ENCODE measurements around the gene AP5Z1. TPM values are rescaled to one million over a fixed set of nuclear protein-coding genes. Genes with fewer than 3 reads are reported as not detected.

Gene AP5Z1
- total RNA-seq, 1 donor from 2014 or later: 18.0 TPM

GRCh38 chr7:4823441-4824119 lies 48.2 kb downstream of the AP5Z1 start:
- no peak for ATAC-seq

- ATAC-seq: no peak
These were observed 48.8 kb downstream of the AP5Z1 start for GRCh38 chr7:4824120-4824775.

DNA sequence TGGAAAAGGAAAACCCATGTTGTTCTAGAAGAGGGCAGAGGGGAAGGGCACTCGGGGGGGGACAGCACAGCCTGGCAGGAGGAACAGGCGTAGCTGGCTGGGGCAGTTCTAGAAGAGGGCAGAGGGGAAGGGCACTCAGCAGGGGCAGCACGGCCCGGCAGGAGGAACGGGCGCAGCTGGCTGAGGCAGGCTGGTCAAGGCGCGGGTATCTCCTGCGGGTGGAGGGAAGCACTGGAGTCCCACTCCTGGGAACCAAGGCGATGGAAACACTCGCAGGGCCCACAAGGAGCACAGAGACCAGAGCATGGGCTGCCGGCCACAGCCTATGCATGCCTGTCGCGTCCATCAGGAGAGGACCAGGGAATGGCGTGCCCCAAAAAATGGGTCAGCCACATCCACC lies 49.7 kb downstream of the AP5Z1 start:
- no peak for ATAC-seq

- no peak for ATAC-seq
These were observed 53.4 kb downstream of the AP5Z1 start for GRCh38 chr7:4828720-4829383.

GRCh38 chr7:4830176-4830575 lies 54.8 kb downstream of the AP5Z1 start:
- peak; percentile 46 for ATAC-seq

DNA sequence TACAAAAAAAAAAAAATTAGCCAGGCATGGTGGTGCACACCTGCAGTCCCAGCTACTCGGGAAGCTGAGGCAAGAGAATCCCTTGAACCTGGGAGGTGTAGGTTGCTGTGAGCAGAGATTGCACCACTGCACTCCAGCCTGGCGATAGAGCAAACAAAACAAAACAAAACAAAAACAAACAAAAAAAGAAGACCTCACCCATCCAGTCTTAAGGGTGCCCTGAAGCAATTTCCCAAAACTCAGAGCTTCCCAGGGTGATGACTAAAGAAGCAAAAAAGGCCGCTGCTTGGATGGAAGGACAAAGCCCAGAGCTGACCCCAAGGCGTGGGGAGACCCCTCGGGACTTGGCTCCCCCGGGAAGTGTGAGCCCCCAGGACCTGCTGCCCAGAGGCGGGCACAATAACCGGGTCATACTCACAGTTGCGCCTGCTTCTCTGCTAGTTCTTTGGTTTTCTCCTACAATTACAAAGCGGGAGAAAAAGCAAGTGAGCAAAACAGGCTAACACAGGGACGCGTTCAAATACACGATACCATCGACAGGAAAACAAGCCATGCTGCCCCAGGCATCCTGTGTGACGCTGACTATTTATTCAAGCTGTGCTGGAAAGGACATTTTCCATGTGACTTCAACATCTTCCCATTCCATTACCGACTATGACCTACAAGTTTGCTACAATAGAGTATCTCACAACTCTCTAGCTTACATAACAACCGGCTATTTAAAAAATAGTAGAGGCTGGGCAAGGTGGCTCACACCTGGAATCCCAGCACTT lies 56.5 kb downstream of the AP5Z1 start:
- no peak for ATAC-seq

DNA sequence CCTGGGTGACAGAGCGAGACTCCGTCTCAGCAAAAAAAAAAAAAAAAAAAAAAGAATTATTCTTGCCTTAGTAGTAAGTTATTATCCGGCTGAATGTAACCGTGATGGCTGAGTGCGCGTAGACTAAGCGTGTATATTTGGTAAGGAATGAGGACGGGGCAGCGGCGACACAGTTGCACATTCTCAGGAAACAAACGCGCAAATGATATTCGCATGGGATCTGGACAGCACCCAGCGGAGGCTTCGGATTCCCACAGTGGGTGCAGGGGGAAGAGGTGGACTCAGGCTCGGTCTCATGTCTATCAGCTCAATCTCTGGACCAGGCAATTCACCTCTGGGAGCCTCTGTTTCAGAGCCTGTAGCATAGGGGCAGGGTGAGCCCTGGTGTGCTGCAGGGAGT lies 57.3 kb downstream of the AP5Z1 start:
- no peak for ATAC-seq

DNA sequence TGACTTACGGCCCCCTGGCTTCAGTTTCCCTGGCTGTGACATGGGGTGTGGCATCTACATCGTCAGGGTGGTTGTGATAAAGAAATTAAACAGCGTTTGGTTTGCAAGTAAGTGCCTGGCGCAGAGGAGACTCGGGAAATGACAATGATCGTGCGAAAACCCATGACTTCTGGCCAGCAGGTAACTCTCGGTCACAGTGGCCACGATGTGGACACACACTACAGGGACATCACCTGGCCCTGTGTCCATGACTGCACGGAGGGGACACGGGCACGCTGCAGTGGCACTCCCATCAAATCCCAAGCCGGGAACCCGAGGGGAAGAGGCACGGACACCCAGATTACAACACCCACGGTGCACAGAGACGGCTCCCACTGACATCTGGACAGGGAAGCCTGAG lies 57.8 kb downstream of the AP5Z1 start:
- ATAC-seq: no peak

DNA sequence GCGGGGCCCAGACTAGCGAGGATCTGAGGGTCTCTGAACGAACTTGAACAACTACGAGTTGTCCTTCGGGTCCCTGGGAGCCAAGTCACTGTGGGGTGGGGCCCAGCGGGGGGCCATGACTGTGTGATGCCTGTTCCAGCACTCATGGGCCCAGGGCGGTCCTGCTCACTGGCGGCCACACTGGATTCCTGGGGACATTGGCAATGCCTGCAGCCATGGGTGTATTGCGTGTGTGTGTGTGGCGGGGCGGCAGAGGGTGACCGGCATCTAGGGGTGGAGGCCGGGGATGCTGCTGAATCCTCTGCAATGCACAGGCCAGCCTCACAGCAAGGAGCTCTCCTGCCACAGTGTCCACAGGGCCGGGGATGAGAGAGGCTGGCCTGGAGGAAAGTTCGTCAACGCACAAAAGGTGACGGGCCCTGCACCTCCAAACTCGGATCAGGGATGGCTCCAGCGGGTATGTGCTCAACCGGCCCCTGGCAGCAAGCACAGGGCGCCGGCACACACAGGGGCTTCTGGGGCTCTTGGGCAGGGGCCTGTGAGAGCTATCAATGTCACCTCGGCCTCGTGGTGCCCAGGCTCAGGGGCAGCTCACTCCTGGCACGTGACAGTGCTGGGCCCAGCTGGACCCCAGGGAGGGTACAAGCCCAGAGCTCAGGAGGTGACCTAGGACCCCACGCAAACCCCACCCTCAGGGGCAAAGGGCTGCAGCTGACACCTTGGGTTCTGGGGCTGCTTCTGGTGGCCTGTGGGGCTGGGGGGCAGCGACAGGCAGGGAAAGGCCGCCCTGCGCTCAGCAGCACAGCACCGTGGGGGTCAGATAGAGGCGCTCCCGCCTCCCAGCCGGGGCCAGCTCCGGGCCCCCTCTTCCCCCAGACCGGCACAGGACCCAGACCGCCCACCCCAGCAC lies 58.5 kb downstream of the AP5Z1 start:
- no peak for ATAC-seq

DNA sequence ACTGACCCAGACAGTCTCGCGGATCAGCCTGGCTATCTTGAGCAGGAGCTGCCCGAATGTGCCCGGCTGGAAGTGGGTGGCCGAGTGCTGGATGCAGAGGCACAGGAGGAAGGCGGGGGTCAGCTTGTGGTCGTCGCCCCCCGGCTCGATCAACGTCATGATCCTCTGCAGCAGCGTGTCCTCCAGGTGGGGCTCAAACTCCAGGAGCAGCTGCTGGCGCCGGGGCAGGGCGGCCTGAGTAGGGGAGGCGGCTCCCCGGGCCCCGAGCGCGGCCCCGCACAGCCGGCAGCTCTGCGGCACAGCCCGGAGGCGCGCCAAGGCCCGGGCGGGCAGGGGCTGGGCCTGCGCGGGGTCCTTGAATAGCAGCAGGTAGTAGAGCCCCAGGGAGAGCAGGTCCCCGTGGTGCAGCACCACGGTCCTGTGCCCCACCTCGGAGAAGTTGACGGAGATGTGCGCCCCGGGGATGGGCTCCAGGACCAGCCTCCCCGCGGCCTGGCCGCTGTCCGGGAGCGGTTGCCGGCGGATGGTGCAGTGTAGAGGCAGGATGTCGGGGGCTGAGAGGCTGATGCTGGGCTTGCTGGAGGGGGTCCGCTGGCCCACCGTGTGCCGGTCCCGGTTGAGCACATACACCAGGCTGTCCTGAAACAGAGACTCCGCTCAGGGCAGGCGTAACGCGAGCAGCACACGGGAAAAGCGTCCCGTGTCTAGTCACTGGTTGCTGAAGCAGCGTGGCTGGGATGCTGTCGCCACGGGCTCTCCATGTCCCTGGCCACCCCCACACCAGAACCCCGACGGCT lies 59.4 kb downstream of the AP5Z1 start:
- ATAC-seq: no peak

DNA sequence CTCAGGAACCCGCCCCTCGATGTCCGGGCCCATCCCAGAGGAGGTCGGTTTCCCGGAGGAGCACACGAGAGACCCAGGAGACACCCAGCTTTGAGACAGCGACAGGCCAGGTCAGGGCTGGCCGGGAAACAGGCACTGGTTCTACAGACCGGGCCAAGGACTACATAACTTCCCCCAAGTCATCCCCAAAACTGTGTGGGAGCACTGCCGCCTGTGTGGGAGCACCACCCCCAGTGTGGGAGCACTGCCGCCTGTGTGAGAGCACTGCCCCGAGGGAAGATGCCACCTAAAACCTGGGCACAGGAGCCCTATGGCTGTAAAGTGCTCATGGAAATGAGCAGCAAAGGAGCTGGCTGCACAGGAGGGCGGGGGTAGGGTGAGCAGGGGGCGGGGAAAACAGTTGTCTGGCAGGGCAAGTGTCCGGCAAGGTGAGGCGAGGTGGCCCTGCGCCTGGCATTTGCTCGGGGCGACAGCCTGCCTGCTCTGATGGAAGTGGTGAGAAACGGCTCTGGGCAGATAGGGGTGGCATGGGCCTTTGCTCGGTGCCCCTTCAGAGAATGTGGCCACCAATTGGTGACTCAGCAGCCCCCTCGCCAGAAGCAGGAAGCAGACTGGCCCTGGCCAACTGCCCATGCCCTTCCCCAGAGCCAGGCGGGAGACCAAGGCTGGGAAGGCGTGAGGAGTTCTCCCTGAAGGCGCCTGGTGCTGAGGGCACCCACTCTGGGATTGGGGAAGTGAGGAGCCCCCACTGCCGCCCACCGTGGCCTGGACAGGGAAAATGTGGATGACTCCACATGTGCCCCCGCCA lies 60.2 kb downstream of the AP5Z1 start:
- ATAC-seq: no peak

DNA sequence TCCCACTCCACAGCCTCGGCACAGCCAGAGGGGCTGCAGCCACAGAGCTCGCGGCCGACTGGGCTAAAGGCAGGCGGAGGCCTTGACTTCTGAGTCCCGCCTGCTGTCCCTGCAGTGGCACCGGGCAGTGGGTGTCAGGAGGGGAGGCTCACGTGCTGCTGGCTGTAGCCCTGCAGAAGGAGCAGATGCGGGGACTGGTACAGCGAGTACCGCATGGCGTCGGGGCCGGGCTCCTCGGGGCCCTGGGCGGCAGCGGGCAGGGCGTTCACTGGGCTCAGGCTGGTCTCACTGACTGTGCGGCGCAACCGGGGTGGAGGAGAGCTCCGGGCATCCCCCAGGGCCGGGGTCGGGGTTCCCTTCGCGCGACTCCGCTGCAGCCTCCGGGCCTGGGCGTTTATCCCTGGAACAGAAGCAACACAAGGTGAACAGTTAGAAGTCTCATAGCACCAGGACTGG lies 60.8 kb downstream of the AP5Z1 start:
- no peak for ATAC-seq

DNA sequence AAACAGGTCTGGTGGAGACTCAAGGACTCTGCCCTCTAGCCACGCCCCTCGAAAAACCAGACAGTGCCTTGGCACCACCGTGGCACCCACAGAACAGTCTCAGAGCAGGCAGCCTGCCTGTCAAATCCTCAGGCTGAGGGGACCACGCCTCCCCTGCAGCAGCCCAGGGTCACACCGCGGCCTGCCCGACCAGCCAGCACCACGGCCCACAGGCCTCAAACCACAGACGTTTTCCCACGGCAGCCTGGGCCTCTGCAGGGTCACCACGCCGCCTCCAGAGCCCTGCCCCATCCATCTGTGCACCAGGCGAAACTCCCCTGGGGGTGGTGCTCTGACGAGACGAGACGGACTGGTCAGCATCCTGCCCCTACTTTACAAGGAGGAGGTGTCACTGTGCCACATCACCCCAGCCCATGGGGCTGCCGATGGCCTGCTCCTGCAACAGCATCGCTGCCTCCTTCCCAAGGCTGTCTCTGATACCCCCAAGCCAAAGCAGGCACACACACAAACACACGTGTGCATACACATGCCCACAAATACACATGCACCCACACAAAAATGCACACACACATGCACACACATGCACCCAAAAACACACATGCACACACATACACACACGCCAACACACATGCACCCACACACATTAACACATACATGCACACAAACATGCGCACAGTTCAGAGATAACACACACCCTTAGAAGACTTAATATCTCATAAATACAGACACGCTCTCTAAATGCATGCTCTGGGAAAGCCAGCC lies 61.8 kb downstream of the AP5Z1 start:
- no peak for ATAC-seq

DNA sequence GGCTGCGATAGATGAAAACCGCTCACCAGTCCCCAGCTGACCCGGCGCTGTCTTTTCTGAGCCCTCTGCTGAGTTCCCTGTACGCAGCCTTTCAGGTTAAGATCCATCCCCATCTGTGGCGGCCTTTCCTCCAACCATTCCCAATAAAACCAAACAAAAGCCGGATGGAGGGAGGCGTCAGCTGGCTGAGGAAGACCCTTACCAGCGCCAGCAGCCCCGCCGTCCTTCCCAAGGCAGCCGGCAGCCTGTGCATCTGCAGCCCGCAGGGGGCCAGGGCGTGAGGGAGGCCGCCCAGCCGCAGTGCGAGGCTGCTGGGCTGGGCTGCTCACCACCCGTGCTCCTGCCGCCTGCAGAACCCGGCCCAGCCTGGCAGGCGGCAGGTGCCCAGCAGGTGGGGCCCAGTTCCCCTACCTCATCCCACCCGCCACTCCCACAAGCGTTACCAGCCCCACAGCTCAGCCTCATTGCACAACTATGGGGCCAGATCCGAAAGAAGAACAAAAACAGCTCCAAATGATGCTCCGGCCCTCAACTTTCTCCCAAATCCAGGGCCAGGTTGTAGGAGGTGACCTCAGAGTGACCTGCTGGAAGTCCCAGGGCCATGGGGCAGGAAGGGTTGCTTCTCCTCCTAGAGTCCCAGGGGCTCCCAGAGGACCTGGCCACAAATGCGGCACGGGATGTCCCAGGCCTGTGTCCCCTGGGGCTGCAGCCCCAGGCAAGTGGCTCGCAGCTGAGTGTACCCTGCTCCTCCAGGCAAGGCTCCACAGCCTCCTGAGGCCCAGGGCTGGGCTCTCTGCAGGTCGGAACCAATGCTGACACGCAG lies 62.6 kb downstream of the AP5Z1 start:
- ATAC-seq: no peak

DNA sequence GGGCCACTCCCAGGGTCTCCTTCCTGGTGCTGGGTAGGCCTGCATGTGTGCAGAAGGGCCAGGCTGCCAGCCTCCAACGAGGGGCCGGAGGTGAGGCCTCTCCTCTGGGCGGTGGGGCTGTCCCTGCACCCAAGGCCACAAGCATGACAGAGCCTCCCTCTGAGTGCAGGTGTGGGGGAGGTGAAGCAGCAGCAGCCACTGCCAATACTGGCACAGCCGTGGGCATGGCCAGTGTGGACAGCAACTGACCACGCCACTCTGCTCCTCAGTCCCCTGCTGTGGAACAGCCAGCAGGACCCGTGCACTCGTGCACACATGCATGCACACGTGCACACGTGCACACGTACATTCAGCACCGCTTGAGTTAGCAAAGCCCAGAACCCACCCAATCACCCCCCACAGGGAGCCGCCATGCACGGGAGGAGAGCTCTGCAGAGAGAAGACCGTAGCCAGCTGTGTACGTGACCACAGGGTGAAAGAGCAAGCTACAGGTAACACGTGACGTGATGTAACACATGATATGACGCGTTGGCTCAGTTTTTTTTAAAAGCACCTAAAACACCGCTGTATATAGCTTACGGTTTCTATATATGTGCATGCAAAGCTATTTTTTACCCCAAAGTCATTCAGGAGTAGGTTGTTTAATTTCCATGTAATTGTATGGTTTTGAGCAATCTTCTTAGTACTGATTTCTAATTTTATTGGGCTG lies 63.4 kb downstream of the AP5Z1 start:
- ATAC-seq: no peak

DNA sequence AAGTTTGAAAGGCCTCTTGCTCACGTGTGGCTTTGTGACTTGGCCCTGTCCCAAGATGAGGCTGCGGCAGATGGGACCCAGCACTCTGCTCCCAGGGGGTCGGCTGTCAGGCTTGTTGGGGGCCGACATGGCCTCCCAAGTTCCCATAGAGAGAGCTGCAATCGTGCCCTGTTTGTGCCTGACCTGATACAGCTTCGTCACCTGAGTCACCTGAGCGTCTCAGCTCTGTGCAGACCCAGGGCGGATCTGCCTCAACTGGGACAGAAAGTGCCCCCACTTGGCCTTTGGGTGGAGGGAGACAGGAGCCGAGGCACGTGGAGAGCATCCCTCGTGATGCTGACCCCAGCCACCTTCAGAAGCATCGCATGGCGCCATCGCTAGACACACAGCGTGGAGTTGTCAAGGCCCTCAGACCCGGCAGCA lies 64.7 kb downstream of the AP5Z1 start:
- ATAC-seq: no peak
